ENCODE data around the gene THY1. TPM values are rescaled to one million over a fixed set of nuclear protein-coding genes. Genes with fewer than 3 reads are reported as not detected.

THY1 gene
- total RNA-seq, 2 experiments from 2014 or later = not detected

GRCh38 chr11:119445850-119446249, 22.9 kb upstream of the THY1 start:
- H3K27ac ChIP-seq (ENCODE audit: low read depth in 1 of 2, low read length in 2 of 2) = no peak overlapping the region
- H3K4me3 ChIP-seq (ENCODE audit: low read length) = no peak overlapping the region
- no peak overlapping the region for H3K27ac Mint-ChIP-seq
- no peaks in the 10 kb centered on the region for H3K36me3 Mint-ChIP-seq (ENCODE audit: low read depth)
- intact Hi-C loops (cut with DNase I, micrococcal nuclease) = no loop called here
- H3K9me3 Mint-ChIP-seq = no peaks in the 10 kb centered on the region
- no peaks in the 10 kb centered on the region for H3K9me3 ChIP-seq (ENCODE audit: control insufficient read depth in 1 of 2, insufficient read depth in 1 of 2, low read length in 2 of 2)
- no peaks in the 10 kb centered on the region for H3K4me1 Mint-ChIP-seq (ENCODE audit: low read depth)
- no peak overlapping the region for H3K4me3 Mint-ChIP-seq
- ChIA-PET CTCF (no interaction called here), POLR2A (no interaction called here)
- no peaks in the 10 kb centered on the region for H3K4me1 ChIP-seq (ENCODE audit: insufficient read depth, low read length)
- no peak for DNase-seq
- peaks cover 0 to 3% of the 10 kb centered on the region in 2 experiments for H3K27me3 ChIP-seq (ENCODE audit: control insufficient read depth in 1 of 2, insufficient read depth in 2 of 2, low read length in 2 of 2)
- H3K27me3 Mint-ChIP-seq = peaks cover 31% of the 10 kb centered on the region
- no peaks in the 10 kb centered on the region for H3K36me3 ChIP-seq (ENCODE audit: insufficient read depth, low read length)
- TF ChIP-seq CTCF (IDR thresholded peaks at IDR 0.05) = no peak
- ATAC-seq (ENCODE audit: poor library complexity) = no peak

- ChIA-PET CTCF (no interaction called here), POLR2A (no interaction called here)
- DNase-seq (no peak), ATAC-seq (ENCODE audit: poor library complexity) (no peak)
- no peaks in the 10 kb centered on the region for H3K4me1 ChIP-seq (ENCODE audit: insufficient read depth, low read length)
- TF ChIP-seq CTCF (IDR thresholded peaks at IDR 0.05) = no peak
- no peaks in the 10 kb centered on the region for H3K9me3 Mint-ChIP-seq
- no peaks in the 10 kb centered on the region for H3K36me3 ChIP-seq (ENCODE audit: insufficient read depth, low read length)
- H3K36me3 Mint-ChIP-seq (ENCODE audit: low read depth) = no peaks in the 10 kb centered on the region
- peaks cover 27% of the 10 kb centered on the region for H3K27me3 Mint-ChIP-seq
- H3K4me1 Mint-ChIP-seq (ENCODE audit: low read depth) = no peaks in the 10 kb centered on the region
- H3K4me3 Mint-ChIP-seq = no peak overlapping the region
- H3K27ac Mint-ChIP-seq = no peak overlapping the region
- intact Hi-C loops (cut with DNase I, micrococcal nuclease) = no loop called here
- no peak overlapping the region for H3K4me3 ChIP-seq (ENCODE audit: low read length)
- H3K27ac ChIP-seq (ENCODE audit: low read depth in 1 of 2, low read length in 2 of 2) = no peak overlapping the region
- no peaks in the 10 kb centered on the region for H3K9me3 ChIP-seq (ENCODE audit: control insufficient read depth in 1 of 2, insufficient read depth in 1 of 2, low read length in 2 of 2)
- peaks cover 0 to 3% of the 10 kb centered on the region in 2 experiments for H3K27me3 ChIP-seq (ENCODE audit: control insufficient read depth in 1 of 2, insufficient read depth in 2 of 2, low read length in 2 of 2)
Measured at GRCh38 chr11:119445379-119445778, 22.4 kb upstream of the THY1 start.

- ATAC-seq (ENCODE audit: poor library complexity) (no peak), DNase-seq (no peak)
- H3K36me3 Mint-ChIP-seq (ENCODE audit: low read depth) = no peaks in the 10 kb centered on the region
- no peak for TF ChIP-seq CTCF (IDR thresholded peaks at IDR 0.05)
- no peak overlapping the region for H3K4me3 ChIP-seq (ENCODE audit: low read length)
- H3K27ac ChIP-seq (ENCODE audit: low read depth in 1 of 2, low read length in 2 of 2) = no peak overlapping the region
- no peak overlapping the region for H3K27ac Mint-ChIP-seq
- H3K4me1 ChIP-seq (ENCODE audit: insufficient read depth, low read length) = no peaks in the 10 kb centered on the region
- intact Hi-C loops (cut with DNase I, micrococcal nuclease) = no loop called here
- no peaks in the 10 kb centered on the region for H3K36me3 ChIP-seq (ENCODE audit: insufficient read depth, low read length)
- H3K9me3 Mint-ChIP-seq = no peaks in the 10 kb centered on the region
- CTCF ChIA-PET = interaction anchor here (0.6 kb wide), 1 partner anchor 1729 kb away, joined by 3 read pairs; no protein-coding TSS in a partner anchor
- peaks cover 0 to 4% of the 10 kb centered on the region in 2 experiments for H3K9me3 ChIP-seq (ENCODE audit: control insufficient read depth in 1 of 2, insufficient read depth in 1 of 2, low read length in 2 of 2)
- no peaks in the 10 kb centered on the region for H3K27me3 ChIP-seq (ENCODE audit: control insufficient read depth in 1 of 2, insufficient read depth in 2 of 2, low read length in 2 of 2)
- POLR2A ChIA-PET = no interaction called here
- no peak overlapping the region for H3K4me3 Mint-ChIP-seq
- H3K4me1 Mint-ChIP-seq (ENCODE audit: low read depth) = no peaks in the 10 kb centered on the region
- peaks cover 19% of the 10 kb centered on the region for H3K27me3 Mint-ChIP-seq
Measured at GRCh38 chr11:119441898-119442243, 18.9 kb upstream of the THY1 start.

Measured in CD4-positive, alpha-beta T cell (primary cell).